NCI-H510A (cell line): Measurements from ENCODE around the gene TMEM45B.
"Not testable (repeated sequence)": the region's sequence is repeated elsewhere in the genome, so short reads cannot be mapped to it uniquely, and the experiment has no call there.

Experiments
- DNase-seq: peaks from one replicate; lab custom pipeline; 2025; lab: John Stamatoyannopoulos, UW

TMEM45B gene

DNA sequence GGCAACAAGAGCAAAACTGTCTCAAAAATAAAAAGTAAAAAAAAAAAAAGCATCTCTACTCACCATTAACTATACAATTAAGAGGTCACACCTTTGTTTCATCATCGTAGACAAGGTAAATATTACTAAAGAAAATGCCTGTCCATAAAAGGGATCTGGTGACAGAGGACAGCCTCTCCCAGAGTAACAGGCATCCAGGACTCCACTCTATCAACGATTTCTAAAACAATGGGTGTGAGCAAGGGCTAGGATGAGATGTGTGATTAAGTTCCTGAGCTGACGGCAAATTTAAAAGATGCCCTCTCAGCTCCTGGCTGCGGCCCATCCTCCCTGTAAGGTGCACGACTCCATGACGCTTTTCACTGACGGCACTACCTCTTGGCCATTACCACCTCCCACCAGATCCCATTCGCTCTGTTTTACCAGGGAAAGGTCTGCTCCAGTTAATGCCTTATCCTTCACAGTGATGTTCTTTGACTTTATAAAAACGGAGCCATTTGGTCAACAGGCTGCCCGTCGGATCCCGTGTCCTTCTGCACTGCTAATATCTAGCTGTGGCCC lies 2.3 kb upstream of the TMEM45B start:
- no peak for DNase-seq

DNA sequence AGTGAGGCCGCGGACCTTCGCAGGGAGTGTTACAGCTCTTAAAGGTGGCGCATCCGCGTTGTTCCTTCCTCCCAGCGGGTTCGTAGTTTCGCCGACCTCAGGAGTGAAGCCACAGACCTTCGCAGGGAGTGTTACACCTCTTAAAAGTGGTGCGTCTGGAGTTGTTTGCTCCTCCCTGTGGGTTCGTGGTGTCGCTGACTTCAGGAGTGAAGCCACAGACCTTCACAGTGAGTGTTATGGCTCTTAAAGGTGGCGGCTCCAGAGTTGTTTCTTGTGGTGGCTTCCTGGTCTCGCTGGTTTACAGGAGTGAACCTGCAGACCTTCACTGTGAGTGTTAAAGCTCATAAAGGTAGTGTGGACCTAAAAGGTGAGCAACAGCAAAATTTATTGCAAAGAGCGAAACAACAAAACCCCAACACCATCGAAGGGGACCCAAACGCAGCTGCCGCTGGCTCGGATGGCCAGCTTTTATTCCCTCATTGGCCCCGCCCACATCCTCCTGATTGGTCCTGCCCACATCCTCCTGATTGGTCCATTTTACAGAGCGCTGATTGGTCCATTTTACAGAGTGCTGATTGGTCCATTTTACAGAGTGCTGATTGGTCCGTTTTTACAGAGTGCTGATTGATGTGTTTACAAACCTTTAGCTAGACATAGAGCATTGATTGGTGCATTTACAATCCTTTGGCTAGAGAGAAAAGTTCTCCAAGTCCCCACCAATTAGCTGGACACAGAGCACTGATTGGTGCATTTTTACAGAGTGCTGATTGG lies 1.2 kb upstream of the TMEM45B start:
- DNase-seq = no peak

DNA sequence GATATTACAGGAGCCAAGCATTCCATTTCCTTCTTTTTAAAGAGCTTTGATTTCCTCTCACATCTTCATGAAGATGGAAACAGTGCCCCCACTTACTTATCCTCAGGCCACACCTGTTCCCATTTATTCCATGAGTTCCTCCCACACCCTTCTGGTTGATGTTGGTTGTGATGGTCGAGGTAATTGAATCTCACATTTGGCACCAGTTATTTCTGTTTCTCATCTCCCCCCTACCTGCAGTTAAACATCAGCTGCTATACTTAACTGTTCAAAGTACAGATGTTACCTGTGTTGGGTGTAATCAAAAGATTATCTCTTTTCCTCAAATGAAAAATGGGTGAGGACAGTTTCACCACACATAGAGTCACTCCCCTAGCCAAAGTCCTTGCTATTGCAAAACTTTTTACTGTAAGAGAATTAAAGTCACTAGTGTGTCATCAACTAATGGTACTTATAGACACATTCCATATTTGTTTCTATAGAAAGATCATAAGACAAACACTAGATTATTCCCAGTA lies 1.9 kb downstream of the TMEM45B start:
- no peak for DNase-seq

DNA sequence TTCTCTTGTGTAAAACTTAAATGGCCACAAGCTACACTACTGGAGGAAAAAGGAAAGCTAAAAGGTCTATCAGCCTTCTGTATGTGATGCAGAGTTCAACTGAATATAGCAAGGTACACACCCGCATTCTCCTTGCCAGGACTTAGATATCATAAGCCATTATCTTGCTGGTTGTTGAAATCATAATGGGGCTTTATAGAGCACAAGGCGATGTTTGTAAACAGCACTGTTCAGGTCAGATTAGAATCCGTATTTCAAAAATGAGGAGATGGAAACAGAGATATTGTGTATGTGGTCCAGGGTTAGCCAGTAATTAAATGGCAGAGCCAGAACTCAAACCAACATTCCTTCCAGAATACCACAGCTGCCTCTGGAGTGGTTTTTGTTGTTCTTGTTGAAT lies 2.6 kb downstream of the TMEM45B start:
- not testable (repeated sequence) for DNase-seq

DNA sequence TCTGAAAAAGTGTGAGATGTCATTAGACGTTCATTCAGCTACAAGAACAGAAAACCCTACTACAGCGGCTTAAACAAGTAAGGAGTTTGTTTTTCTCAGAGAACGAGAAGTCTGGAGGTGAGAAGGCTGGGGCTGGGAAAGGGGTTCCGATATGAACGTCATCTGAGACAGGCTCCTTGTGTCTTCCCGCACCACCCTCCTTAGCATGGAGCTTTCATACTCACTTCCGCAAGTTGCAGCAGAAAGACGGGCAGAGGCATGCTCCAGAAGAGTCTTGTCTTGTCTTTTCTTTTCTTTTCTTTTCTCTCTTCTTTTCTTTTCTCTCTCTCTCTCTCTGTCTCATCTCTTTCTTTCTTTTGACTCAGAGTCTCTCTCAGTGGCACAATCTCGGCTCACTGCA lies 3.6 kb downstream of the TMEM45B start:
- DNase-seq = no peak

DNA sequence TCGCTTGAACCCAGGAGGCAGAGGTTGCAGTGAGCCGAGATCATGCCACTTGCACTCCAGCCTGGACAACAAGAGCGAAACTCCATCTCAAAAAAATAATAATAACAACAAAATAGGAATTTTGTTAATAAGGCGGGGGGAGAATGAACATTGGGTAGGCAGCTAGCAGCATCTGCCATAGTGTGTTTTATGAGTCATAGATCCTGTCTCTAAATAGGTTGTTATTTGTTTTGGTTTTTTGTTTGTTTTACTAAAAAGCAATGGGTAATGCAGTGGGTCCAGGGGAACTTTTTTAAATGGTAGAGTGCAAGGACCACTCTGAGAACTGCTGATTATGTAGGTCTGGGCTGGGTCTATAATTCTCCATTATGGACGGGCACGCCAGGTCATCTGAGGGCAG lies 4.6 kb downstream of the TMEM45B start:
- not testable (repeated sequence) for DNase-seq

DNA sequence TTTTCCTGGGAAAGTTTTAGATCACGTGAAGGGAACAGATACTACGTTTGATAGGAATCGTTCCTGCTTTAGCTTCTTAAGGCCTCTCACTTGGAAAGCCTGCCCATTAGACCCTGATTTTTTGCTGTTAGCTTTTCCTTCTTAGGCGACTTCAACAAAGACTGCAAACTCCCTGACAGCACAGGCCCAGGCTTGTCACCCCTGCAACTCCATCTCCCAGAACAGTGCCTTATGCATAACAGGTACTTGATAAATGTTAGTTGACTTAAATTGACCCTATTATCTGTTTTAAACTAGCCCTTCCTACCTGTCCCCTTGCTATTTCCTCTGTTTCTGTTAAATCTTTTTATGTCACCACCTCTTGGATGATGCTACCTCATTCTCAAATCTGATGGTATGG lies 7.6 kb downstream of the TMEM45B start:
- DNase-seq = not testable (repeated sequence)

DNA sequence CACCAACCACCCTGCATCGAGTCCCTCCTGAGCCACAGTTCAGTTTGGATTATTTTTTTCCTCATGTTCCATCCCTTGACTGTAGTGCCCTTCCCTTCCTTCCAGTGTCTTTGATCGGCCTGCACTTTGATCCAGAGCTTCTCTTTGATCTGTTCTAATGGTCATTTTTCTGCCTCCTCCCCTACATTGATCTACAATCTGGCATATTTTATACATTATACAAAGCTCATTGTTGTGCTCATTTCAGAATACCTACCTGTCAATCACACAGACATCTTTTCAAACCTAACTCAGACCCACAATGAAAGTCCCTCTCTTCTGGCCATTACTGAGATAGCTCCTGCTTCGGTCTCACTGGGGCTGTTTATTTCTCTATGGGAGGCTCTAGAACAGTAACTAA lies 8.2 kb downstream of the TMEM45B start:
- not testable (repeated sequence) for DNase-seq

DNA sequence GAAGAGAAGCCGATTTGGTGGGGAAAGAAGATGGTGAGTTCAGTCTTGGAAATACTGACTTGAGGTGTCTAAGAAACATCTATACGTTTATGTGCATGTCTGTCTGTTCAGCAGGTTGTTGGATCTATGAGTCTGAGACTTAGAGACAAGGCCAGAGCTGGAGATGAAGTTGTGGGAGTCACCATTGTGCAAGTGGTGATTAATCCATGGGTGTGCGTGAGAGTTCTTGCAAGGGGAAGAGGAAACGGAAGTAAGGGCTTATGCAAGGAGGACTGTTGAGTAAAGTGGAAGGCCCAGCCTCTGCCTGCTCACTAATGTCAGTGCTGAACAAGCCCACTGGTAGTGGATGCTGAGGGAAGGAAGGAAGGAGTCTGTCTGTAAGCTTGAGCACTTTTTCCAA lies 9.7 kb downstream of the TMEM45B start:
- no peak for DNase-seq

DNA sequence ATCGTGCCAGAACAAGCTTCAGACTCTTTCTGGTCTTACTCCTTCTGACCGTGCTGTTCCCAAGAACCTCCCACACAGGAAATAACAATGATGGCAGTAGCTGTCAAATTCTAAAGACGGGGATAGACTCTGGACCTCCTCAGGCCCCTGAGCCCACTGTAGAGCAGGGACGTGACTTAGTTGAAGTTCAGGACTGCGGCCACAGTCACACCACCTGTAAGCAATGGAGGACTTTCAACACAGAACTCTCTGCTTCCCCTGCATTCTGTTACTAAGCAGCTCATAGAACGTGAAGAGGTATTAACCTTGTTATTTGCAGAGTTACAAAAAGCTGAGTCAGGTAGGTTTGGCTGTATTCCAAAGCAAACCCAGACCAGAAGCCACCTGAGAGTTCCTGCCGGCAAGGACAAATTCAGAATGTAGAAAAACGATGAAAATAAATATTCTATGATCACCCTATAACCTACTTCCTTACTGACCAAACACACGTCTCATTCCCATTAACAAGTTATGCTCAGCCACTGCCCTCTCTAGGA lies 12.7 kb downstream of the TMEM45B start:
- DNase-seq = peak; percentile 41

DNA sequence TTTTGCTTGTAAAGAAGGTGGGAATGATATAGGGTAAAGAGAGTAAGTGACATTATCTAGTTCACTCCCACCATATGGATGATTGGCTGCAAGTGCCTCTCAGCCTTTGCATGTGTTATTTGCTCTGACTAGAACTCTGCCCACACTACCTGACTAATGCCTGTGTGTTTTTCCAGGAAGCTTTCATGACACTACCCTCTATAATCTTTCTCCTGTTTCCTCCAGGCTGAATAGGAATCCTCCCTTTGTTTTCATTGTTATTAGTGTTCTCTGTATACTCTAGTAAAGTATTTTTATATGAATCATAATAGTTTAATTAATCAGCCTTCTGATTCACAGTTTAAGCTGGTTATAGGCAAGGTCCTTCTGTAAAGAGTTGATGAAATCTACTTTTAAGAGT lies 13.8 kb downstream of the TMEM45B start:
- DNase-seq = not testable (repeated sequence)

DNA sequence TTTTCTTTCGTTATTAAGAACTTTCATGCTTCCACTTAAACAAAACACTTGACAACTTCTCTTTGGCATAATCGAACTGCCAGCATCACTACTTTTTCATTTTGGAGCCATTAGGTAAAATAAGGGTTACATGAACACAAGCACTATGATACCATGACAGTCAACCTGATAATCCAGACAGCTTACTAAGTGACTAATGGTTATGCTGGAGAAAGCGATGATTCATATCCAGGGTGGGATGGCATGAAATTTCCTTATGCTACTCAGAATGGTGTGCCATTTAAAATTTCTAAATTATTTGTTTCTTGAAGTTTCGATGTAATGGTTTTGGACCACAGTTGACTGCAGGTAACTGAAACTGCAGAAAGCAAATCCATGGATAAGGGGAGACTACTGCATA lies 15.6 kb downstream of the TMEM45B start:
- not testable (repeated sequence) for DNase-seq

DNA sequence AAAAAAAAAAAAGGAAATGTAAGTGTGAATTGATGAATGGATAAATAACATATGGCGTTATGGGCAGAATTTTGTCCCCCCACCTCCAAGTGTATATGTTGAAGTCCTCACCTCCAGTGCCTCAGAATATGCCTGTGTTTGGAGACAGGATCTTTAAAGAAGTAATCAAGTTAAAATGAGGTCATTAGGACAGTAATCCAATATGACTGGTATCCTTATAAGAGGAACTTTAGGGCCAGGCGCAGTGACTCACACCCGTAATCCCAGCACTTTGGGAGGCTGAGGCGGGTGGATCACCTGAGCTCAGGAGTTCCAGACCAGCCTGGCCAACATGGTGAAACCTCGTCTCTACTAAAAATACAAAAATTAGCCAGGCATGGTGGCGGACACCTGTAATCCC lies 17.6 kb downstream of the TMEM45B start:
- not testable (repeated sequence) for DNase-seq

DNA sequence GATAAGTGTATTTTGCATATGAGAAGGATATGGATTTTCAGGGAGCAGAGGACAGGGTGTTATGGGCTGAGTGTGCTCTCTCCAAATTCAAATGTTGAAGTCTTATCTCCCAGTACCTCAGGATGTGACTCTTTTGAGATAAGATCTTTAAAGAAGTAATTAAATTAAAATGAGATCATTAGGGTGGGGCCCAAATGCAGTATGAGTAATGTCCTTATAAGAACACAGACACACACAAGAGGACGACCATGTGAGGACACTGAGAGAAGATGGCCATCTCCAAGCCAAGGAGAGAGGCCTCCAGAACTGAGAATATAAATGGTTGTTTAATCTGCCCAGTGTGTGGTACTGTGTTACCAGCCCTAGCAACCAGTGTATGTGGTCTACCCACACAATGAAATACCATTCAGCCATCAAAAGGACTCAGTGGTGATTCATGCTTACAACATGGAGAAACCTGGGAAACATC lies 20.8 kb downstream of the TMEM45B start:
- DNase-seq = not testable (repeated sequence)

DNA sequence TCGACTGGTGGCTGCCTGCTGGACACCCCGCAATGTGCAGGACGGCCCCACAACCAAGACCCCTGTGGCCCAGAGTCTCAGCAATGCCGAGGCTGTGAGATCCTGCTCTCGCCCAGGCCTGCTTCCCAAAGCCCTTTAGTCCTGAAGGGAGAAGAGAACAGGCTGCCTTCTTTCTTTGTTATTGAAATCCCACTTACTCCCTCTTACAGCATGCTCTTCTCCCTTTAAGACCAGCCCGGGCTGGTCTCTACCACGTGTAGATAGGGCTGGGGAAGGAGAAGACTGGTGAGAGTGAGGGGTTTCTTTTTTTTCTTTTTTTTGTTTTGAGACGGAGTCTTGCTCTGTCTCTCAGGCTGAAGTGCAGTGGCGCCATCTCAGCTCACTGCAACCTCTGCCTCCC lies 21.3 kb downstream of the TMEM45B start:
- DNase-seq = no peak

DNA sequence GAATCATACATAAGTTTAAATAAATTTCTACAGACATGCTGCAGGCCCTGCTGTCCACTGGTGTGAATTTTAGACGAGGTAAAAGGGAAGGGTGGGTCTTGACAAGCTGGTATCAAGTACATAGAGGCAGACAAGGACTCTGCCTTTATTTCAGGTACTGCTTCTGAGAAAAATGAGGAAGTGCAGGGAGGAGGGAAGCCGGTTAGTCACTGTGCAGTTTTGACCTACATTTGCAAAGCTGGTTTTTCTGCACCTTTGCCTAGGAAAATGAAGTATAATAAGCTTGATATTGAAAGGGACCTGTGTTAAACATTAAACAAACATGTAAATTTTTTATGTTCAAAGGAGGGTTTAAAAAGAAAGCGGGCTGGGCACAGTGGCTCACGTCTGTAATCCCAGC lies 24.6 kb downstream of the TMEM45B start:
- no peak for DNase-seq

DNA sequence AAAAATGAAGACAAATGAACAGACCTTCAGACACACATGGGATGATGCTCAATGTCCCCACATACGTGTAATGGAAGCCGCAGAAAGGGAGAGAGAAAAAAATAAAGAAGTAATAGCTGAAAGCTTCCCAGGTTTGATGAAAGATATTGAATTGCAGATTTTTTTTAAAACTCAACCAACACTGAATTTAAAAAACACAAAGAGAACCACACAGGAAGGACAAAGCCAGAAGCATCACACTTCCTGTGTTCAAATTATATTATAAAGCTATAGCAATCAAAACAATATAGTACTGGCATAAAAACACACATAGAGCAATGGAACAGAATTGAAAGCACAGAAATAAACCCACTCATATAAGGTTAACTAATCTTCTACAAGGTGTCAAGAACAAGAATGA lies 26.5 kb downstream of the TMEM45B start:
- no peak for DNase-seq

DNA sequence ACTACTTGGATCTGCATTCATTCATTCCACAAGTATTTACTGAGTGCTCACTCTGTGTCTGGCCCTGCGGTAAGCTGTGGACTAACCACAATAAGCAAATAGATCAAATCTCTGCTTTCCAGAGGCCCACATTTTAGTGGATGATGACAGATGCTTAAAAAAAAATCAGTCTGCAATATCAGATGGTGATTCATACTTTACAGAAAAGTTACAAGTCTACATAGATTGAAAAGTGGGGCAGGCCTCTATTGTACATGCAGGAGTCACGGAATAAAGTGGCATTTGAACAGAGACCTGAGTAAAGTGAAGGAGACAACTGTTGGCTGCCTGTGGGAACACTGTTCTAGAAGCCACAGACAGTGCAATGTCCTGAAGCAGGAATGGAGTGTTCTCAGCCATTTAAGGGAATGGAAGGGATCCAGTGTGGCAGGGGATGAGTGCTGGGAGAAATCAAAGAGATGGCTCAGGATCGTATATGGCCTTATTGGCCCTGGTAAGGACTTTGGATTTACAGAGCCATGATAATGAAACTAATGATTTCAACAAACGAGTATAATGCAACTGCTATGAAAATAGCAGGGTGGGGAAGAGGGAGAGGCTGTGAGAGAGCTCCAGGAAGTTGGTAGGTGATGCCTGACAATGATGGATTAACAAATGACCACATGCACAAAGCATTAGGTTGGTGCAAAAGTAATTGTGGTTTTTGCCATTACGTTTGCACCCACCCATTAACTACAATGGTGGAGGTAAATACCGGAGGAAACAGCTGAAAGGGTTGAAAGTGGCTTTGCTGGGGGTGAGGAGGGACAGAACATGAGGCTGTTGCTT lies 31.1 kb downstream of the TMEM45B start:
- no peak for DNase-seq

DNA sequence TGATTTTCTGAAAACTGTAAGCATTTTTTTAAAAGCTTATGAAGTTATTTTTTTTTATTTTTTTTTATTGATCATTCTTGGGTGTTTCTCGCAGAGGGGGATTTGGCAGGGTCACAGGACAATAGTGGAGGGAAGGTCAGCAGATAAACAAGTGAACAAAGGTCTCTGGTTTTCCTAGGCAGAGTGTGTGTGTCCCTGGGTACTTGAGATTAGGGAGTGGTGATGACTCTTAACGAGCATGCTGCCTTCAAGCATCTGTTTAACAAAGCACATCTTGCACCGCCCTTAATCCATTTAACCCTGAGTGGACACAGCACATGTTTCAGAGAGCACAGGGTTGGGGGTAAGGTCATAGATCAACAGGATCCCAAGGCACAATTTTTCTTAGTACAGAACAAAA lies 31.7 kb downstream of the TMEM45B start:
- not testable (repeated sequence) for DNase-seq

DNA sequence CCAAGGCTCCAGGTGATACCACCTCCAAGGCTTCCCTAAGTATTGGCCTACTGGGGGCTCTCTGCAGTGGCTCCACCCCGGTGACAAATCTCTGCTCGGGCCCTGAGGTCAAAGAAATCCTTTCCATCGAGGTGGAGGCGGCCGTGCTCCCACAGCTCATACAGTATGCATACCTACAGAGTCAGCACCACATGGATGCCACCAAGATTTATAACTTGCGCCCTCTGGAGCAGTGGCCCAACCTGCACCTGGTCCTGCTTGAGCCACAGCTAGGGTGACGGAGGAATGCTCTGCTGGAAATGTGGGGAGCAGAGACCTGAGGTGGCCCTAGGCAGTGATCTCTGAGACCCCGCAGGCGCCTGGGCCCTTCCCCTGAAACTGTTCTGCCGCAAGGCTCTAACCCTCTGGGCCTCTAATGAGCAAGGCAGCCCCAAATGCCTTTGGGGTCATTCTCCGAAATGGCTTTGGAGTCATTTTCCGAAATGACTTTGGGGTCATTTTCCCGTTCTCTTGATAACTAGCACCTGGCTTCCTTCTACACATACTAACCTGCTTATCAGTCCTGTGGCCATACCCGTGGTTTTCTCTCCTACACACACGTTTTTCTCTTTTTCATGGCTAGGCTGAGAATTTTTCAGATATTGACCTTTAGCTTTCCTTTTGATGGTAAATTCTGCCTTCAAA lies 33.9 kb downstream of the TMEM45B start:
- no peak for DNase-seq

DNA sequence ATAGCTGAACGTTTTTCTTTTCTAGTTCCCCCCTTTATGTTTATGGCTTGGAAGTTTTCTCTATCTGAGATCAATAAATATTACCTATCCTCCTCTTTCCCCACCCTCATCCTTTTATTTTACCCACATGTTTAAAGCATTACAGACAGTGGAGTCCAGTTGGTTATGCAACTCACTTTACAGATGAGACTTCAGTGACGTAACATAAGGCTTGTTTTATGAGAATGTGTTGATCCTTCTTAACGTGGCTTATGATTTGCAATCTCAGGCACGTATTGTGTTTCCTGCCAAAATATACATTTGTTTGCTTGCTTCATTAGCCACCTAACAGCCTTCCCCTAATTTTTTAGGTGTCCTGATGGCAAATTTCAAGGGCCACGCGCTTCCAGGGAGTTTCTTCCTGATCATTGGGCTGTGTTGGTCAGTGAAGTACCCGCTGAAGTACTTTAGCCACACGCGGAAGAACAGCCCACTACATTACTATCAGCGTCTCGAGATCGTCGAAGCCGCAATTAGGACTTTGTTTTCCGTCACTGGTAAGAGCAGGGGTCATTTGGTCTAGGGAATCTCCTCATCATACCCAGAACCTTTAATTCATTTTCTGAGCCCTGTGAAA lies 36.6 kb downstream of the TMEM45B start:
- DNase-seq = no peak
